ENCODE results near the gene GLIPR1L1. TPM values are rescaled to one million over a fixed set of nuclear protein-coding genes. Genes with fewer than 3 reads are reported as not detected.

GLIPR1L1 gene
- total RNA-seq, 1 experiment from 2014 or later = not detected

DNA sequence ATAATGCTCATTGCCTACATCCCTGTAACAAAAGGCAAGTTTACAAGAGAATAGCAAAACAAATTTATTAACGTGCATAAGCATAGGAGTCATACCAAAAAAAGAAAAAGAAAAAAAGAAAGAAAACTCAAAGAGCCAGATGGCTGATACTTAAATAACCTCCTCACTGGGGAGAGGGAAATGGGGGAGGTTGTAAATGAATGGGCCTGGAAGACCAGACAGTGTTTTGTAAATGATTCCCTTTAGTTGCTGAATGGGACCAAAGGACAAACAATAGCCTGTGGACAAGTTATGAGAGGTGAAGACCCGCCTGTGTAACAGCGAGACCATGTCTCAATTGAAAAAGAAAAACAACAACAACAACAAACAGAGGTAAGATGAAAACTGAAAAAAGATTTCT, 39.7 kb upstream of the GLIPR1L1 start:
- no peaks in the 10 kb centered on the region for H4K20me1 ChIP-seq (ENCODE audit: insufficient read depth)
- TF ChIP-seq ZNF274 (IDR thresholded peaks at IDR 0.05; ENCODE audit: low read depth, low read length) = no peak
- TF ChIP-seq, protein P1, sequence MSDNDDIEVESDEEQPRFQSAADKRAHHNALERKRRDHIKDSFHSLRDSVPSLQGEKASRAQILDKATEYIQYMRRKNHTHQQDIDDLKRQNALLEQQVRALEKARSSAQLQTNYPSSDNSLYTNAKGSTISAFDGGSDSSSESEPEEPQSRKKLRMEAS (IDR thresholded peaks at IDR 0.05) = no peak
- no peak for TF ChIP-seq RAD21 (IDR thresholded peaks at IDR 0.05; ENCODE audit: low read depth)
- TF ChIP-seq, protein P2, sequence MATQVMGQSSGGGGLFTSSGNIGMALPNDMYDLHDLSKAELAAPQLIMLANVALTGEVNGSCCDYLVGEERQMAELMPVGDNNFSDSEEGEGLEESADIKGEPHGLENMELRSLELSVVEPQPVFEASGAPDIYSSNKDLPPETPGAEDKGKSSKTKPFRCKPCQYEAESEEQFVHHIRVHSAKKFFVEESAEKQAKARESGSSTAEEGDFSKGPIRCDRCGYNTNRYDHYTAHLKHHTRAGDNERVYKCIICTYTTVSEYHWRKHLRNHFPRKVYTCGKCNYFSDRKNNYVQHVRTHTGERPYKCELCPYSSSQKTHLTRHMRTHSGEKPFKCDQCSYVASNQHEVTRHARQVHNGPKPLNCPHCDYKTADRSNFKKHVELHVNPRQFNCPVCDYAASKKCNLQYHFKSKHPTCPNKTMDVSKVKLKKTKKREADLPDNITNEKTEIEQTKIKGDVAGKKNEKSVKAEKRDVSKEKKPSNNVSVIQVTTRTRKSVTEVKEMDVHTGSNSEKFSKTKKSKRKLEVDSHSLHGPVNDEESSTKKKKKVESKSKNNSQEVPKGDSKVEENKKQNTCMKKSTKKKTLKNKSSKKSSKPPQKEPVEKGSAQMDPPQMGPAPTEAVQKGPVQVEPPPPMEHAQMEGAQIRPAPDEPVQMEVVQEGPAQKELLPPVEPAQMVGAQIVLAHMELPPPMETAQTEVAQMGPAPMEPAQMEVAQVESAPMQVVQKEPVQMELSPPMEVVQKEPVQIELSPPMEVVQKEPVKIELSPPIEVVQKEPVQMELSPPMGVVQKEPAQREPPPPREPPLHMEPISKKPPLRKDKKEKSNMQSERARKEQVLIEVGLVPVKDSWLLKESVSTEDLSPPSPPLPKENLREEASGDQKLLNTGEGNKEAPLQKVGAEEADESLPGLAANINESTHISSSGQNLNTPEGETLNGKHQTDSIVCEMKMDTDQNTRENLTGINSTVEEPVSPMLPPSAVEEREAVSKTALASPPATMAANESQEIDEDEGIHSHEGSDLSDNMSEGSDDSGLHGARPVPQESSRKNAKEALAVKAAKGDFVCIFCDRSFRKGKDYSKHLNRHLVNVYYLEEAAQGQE (IDR thresholded peaks at IDR 0.05; ENCODE audit: low read depth) = no peak
- TF ChIP-seq ELF1 (IDR thresholded peaks at IDR 0.05; ENCODE audit: borderline replicate concordance, low read depth) = no peak
- TF ChIP-seq, protein P3, sequence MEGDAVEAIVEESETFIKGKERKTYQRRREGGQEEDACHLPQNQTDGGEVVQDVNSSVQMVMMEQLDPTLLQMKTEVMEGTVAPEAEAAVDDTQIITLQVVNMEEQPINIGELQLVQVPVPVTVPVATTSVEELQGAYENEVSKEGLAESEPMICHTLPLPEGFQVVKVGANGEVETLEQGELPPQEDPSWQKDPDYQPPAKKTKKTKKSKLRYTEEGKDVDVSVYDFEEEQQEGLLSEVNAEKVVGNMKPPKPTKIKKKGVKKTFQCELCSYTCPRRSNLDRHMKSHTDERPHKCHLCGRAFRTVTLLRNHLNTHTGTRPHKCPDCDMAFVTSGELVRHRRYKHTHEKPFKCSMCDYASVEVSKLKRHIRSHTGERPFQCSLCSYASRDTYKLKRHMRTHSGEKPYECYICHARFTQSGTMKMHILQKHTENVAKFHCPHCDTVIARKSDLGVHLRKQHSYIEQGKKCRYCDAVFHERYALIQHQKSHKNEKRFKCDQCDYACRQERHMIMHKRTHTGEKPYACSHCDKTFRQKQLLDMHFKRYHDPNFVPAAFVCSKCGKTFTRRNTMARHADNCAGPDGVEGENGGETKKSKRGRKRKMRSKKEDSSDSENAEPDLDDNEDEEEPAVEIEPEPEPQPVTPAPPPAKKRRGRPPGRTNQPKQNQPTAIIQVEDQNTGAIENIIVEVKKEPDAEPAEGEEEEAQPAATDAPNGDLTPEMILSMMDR (IDR thresholded peaks at IDR 0.05 in 2 of 3, conservative IDR thresholded peaks at IDR 0.05 in 1 of 3; ENCODE audit: borderline replicate concordance in 1 of 3, insufficient read depth in 1 of 3, low read depth in 2 of 3, low read length in 2 of 3) = no peak
- TF ChIP-seq YY1 (IDR thresholded peaks at IDR 0.05; ENCODE audit: extremely low read depth, insufficient replicate concordance, low read depth, low read length) = no peak
- no peak for TF ChIP-seq SP1 (IDR thresholded peaks at IDR 0.05; ENCODE audit: low read depth)
- TF ChIP-seq, protein P4, sequence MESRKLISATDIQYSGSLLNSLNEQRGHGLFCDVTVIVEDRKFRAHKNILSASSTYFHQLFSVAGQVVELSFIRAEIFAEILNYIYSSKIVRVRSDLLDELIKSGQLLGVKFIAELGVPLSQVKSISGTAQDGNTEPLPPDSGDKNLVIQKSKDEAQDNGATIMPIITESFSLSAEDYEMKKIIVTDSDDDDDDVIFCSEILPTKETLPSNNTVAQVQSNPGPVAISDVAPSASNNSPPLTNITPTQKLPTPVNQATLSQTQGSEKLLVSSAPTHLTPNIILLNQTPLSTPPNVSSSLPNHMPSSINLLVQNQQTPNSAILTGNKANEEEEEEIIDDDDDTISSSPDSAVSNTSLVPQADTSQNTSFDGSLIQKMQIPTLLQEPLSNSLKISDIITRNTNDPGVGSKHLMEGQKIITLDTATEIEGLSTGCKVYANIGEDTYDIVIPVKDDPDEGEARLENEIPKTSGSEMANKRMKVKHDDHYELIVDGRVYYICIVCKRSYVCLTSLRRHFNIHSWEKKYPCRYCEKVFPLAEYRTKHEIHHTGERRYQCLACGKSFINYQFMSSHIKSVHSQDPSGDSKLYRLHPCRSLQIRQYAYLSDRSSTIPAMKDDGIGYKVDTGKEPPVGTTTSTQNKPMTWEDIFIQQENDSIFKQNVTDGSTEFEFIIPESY (IDR thresholded peaks at IDR 0.05; ENCODE audit: extremely low read depth, insufficient replicate concordance, low read length) = no peak
- TF ChIP-seq EZH2phosphoT487 (IDR thresholded peaks at IDR 0.05; ENCODE audit: borderline replicate concordance) = no peak
- TF ChIP-seq SRF (IDR thresholded peaks at IDR 0.05; ENCODE audit: low read depth) = no peak
- no peak for TF ChIP-seq JUND (IDR thresholded peaks at IDR 0.05)
- no peak for TF ChIP-seq EGR1 (IDR thresholded peaks at IDR 0.05; ENCODE audit: low read depth)
- TF ChIP-seq EZH2 (IDR thresholded peaks at IDR 0.05) = no peak
- TF ChIP-seq TCF7L2 (IDR thresholded peaks at IDR 0.05; ENCODE audit: borderline replicate concordance, extremely low read depth, insufficient read depth, insufficient read length) = no peak
- TF ChIP-seq, protein P5, sequence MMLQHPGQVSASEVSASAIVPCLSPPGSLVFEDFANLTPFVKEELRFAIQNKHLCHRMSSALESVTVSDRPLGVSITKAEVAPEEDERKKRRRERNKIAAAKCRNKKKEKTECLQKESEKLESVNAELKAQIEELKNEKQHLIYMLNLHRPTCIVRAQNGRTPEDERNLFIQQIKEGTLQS (IDR thresholded peaks at IDR 0.05) = no peak
- TF ChIP-seq FOSL1 (IDR thresholded peaks at IDR 0.05; ENCODE audit: low read depth) = no peak
- no peak for TF ChIP-seq POLR2AphosphoS5 (IDR thresholded peaks at IDR 0.05; ENCODE audit: low read depth, low read length)
- no peak for TF ChIP-seq ZFX (IDR thresholded peaks at IDR 0.05)
- no peak for TF ChIP-seq CBX3 (IDR thresholded peaks at IDR 0.05; ENCODE audit: low read depth)

More for the DNA sequence above, 39.7 kb upstream of the GLIPR1L1 start:
- no peaks in the 10 kb centered on the region for H3K4me1 ChIP-seq (ENCODE audit: control insufficient read depth in 1 of 2, insufficient read depth in 2 of 2, low read length in 2 of 2)
- H3K36me3 ChIP-seq (ENCODE audit: control insufficient read depth in 1 of 2, insufficient read depth in 2 of 2, low read length in 2 of 2) = no peaks in the 10 kb centered on the region
- H3K27ac ChIP-seq (ENCODE audit: low read depth, low read length) = no peak overlapping the region
- ChIA-PET POLR2A (no interaction called here), CTCF (no interaction called here), RAD21 (ENCODE audit: low non-redundant PET in 1 of 2, low total read pairs in 2 of 2, uncharacterized antibody in 2 of 2, unreplicated experiment in 2 of 2) (no interaction called here)
- no peaks in the 10 kb centered on the region for H3K27me3 ChIP-seq (ENCODE audit: insufficient read depth, low read length)
- no peaks in the 10 kb centered on the region for H3K9me3 ChIP-seq (ENCODE audit: control insufficient read depth in 1 of 2, insufficient read depth in 1 of 2, low read depth in 1 of 2, low read length in 2 of 2)
- no peak overlapping the region for H3K9ac ChIP-seq (ENCODE audit: low read length)
- no peak overlapping the region for H3K4me2 ChIP-seq (ENCODE audit: low read length)
- no peaks in the 10 kb centered on the region for H3K79me2 ChIP-seq (ENCODE audit: insufficient read depth, low read length)
- no peaks in the 10 kb centered on the region for H3K9me2 ChIP-seq (ENCODE audit: insufficient read depth)
- H2AFZ ChIP-seq (ENCODE audit: low read depth, low read length, poor library complexity, severe bottlenecking) = no peak overlapping the region
- no peak overlapping the region for H3K4me3 ChIP-seq (replicated peaks in 1 of 2; ENCODE audit: low read depth in 1 of 2, low read length in 2 of 2)
- DNase-seq (ENCODE audit: low read depth, low spot score) (no peak), ATAC-seq (no peak)
- no TSS peak for BruUV-seq (replicated peaks)
- intact Hi-C loops (cut with micrococcal nuclease) = no loop called here

Data from HCT116 (cell line).